HepG2 (cell line): ENCODE results near the gene PROCR. TPM values are rescaled to one million over a fixed set of nuclear protein-coding genes. Genes with fewer than 3 reads are reported as not detected.

Experiments used
- ATAC-seq: fragments of 200-7000 bp; cut with Tn5 transposase; 3 replicates; pipeline ENCODE4 v1.9.1; 2020; ENCODE audit warnings: mild to moderate bottlenecking, moderate library complexity
- BruUV-seq: library from RNA; stranded (reverse); fragments of 400-500 nt; replicated peaks from 2 replicates; lab custom pipeline; 2021; lab: Mats Ljungman, UMichigan
- CTCF ChIA-PET: fragments of 300-600 bp; formaldehyde crosslinking; extraction: SDS; loops from one replicate; lab custom pipeline; 2021; ENCODE audit warnings: low total read pairs, inconsistent platforms, low intra/inter-chr PET ratio; lab: Yijun Ruan, JAX
- POLR2A ChIA-PET: fragments of 350-600 bp; sonication (Branson Sonifier 250); formaldehyde crosslinking; loops from one replicate; lab custom pipeline; 2020; ENCODE audit warnings: antibody characterized with exemption, inconsistent platforms; lab: Yijun Ruan, JAX
- DNase-seq: peaks from one replicate; pipeline ENCODE4 v3.0.0-alpha.2; 2015; ENCODE audit warnings: low spot score
- FAIRE-seq: peaks from 3 replicates; lab custom pipeline; 2011; peaks lifted over from hg19 to GRCh38; lab: Jason Lieb, UNC
- H2AFZ ChIP-seq: one replicate; pipeline ENCODE4 v1.6.1; 2011; ENCODE audit warnings: low read length, inconsistent platforms
- H3K27ac ChIP-seq: fragments of 300-600 bp; 3 replicates; pipeline ENCODE4 v1.8.0; 2011; ENCODE audit warnings: mixed run types, mild to moderate bottlenecking, mixed read lengths, low read length, inconsistent platforms; ENCODE audit not compliant: insufficient read depth; ENCODE audit errors: extremely low read length
- H3K27me3 ChIP-seq, 2 experiments: fragments of 200-600 bp in 1 of 2; 2 replicates in 1 of 2; 3 replicates in 1 of 2; pipeline versions ENCODE4 v1.6.0 to v1.8.0; 2011; ENCODE audit warnings: low read length in 2 of 2, mild to moderate bottlenecking in 2 of 2, moderate library complexity in 2 of 2, inconsistent platforms in 1 of 2; ENCODE audit not compliant: insufficient read depth in 2 of 2, control insufficient read depth in 1 of 2
- H3K36me3 ChIP-seq, 2 experiments: fragments of 200-600 bp in 1 of 2; replicated peaks in 1 of 2; 2 replicates in 1 of 2; 3 replicates in 1 of 2; pipeline versions ENCODE4 v1.5.1 to v1.8.0; 2011; ENCODE audit warnings: low read length in 2 of 2, inconsistent platforms in 1 of 2; ENCODE audit not compliant: insufficient read depth in 2 of 2, control insufficient read depth in 1 of 2
- H3K4me1 ChIP-seq: 2 replicates; pipeline ENCODE4 v1.5.1; 2012; ENCODE audit warnings: low read length, inconsistent platforms; ENCODE audit not compliant: insufficient read depth
- H3K4me2 ChIP-seq: 2 replicates; pipeline ENCODE4 v1.6.0; 2011; ENCODE audit warnings: low read depth, low read length, inconsistent platforms
- H3K4me3 ChIP-seq, 3 experiments: fragments of 200-600 bp in 1 of 3; sonication (generic), shearing (Covaris generic) in 1 of 3; replicated peaks in 1 of 3; 2 replicates each; pipeline ENCODE4 v1.5.1; 2011 to 2016; ENCODE audit warnings: low read length in 3 of 3, inconsistent platforms in 2 of 3, low read depth in 2 of 3, mild to moderate bottlenecking in 2 of 3, control low read depth in 1 of 3, mixed read lengths in 1 of 3; ENCODE audit not compliant: insufficient read depth in 1 of 3
- H3K79me2 ChIP-seq: one replicate; pipeline ENCODE4 v1.6.1; 2011; ENCODE audit warnings: low read length, inconsistent platforms; ENCODE audit not compliant: insufficient read depth
- H3K9ac ChIP-seq: 2 replicates; pipeline ENCODE4 v1.6.0; 2011; ENCODE audit warnings: mild to moderate bottlenecking, low read depth, low read length, inconsistent platforms; ENCODE audit not compliant: insufficient read depth
- H3K9me3 ChIP-seq: 2 replicates; pipeline ENCODE4 v1.5.1; 2012; ENCODE audit warnings: mild to moderate bottlenecking, low read length
- H4K20me1 ChIP-seq: 2 replicates; pipeline ENCODE4 v1.6.0; 2011; ENCODE audit warnings: inconsistent platforms, mild to moderate bottlenecking, low read length, moderate library complexity; ENCODE audit not compliant: insufficient read depth
- CEBPB ChIP-seq: IDR thresholded peaks from 2 replicates; pipeline ENCODE4 v1.6.1; 2011; ENCODE audit warnings: low read depth, low read length, improper control_type of control experiment, borderline replicate concordance
- FLYWCH1 ChIP-seq: sonication (generic); formaldehyde crosslinking; IDR thresholded peaks from 2 replicates; pipeline ENCODE4 v1.8.1; 2023; ENCODE audit warnings: mild to moderate bottlenecking, missing genetic modification reagents
- KLF16 ChIP-seq, 2 experiments: sonication (generic) in 1 of 2; formaldehyde crosslinking in 1 of 2; IDR thresholded peaks; 2 replicates each; pipeline versions ENCODE4 v1.6.1 to v1.8.0; 2016 to 2023; ENCODE audit warnings: missing genetic modification reagents in 2 of 2, missing compliant biosample characterization in 1 of 2
- NRL ChIP-seq: sonication (generic); formaldehyde crosslinking; IDR thresholded peaks from 2 replicates; pipeline ENCODE4 v1.5.0; 2020; ENCODE audit warnings: missing genetic modification reagents, mild to moderate bottlenecking, moderate library complexity, borderline replicate concordance
- PCBP2 ChIP-seq: fragments of 200-400 bp; formaldehyde crosslinking; optimal IDR thresholded peaks from 2 replicates; pipeline ENCODE3; 2018; ENCODE audit warnings: low read length, low read depth; ENCODE audit not compliant: poor library complexity, severe bottlenecking
- RNF2 ChIP-seq: fragments of 450-650 bp; conservative IDR thresholded peaks from 2 replicates; pipeline ENCODE4 v1.6.1; 2016; ENCODE audit warnings: low read depth
- SATB2 ChIP-seq: sonication (generic); formaldehyde crosslinking; IDR thresholded peaks from 2 replicates; pipeline ENCODE4 v1.5.0; 2020; ENCODE audit warnings: missing genetic modification reagents
- TSC22D2 ChIP-seq: sonication (generic); formaldehyde crosslinking; IDR thresholded peaks from 2 replicates; pipeline ENCODE4 v1.5.1; 2020; ENCODE audit warnings: missing genetic modification reagents, mild to moderate bottlenecking, borderline replicate concordance
- ZBTB8A ChIP-seq: sonication (generic); formaldehyde crosslinking; IDR thresholded peaks from 2 replicates; pipeline ENCODE4 v1.4.0; 2020; ENCODE audit warnings: mild to moderate bottlenecking, low read depth, missing genetic modification reagents, borderline replicate concordance
- ZNF510 ChIP-seq: sonication (generic); formaldehyde crosslinking; IDR thresholded peaks from 2 replicates; pipeline ENCODE4 v1.4.0; 2020; ENCODE audit warnings: low read depth, mild to moderate bottlenecking, missing genetic modification reagents
- WGBS: methylation state at CpG from one replicate; pipeline ENCODE4 v1.1.6; 2017; ENCODE audit warnings: low lambda C conversion rate; 5-methylcytosine and 5-hydroxymethylcytosine counted together
- in situ Hi-C: cut with HindIII; loops from 2 replicates; pipeline ENCODE4 v1.10.0; 2017; ENCODE audit warnings: low pct_unique_long_range_greater_than_20kb; ENCODE audit not compliant: extremely low pct_ligation_motif_present
- intact Hi-C: fragments of 100-400 bp; cut with micrococcal nuclease; formaldehyde crosslinking; loops from one replicate; pipeline ENCODE4 v1.10.0; 2022; ENCODE audit not compliant: unreplicated experiment
- polyA plus RNA-seq, 8 experiments: library from polyadenylated mRNA; depleted of rRNA in 3 of 8; stranded (reverse) in 7 of 8; unstranded in 1 of 8; fragments of >200 nt; fragmentation: Illumina TruSeq in 4 of 8; extraction: Trizol in 4 of 8; gene quantifications; 2 replicates each; pipeline versions ENCODE4 v1.2.1 to v1.2.3, GENCODE V29; 2011 to 2016; ENCODE audit warnings: low read depth in 4 of 8, missing spikeins in 1 of 8, mixed read lengths in 1 of 8; ENCODE audit not compliant: insufficient read depth in 1 of 8
- total RNA-seq, 5 experiments: library from RNA; depleted of rRNA; stranded (reverse); fragments of >200 nt; fragmentation: Illumina TruSeq; extraction: Trizol; gene quantifications; 2 replicates each; pipeline ENCODE4 v1.2.3, GENCODE V29; 2016; ENCODE audit warnings: low read depth in 1 of 5
- TF ChIP-seq, protein P1 (sequence below): IDR thresholded peaks from 2 replicates; pipeline ENCODE4 v1.6.1; 2016; ENCODE audit warnings: control low read depth
- TF ChIP-seq, protein P2 (sequence below): sonication (generic); formaldehyde crosslinking; IDR thresholded peaks from 2 replicates; pipeline ENCODE4 v1.4.0; 2020; ENCODE audit warnings: missing genetic modification reagents
- TF ChIP-seq, protein P3 (sequence below): sonication (generic); formaldehyde crosslinking; IDR thresholded peaks from 2 replicates; pipeline ENCODE4 v1.8.0; 2022; ENCODE audit warnings: low read depth, missing genetic modification reagents

Gene PROCR
- total and polyA plus RNA-seq, 2 of the 13 experiments (the other 11 are each of a cell fraction or from before 2014, with no cell fraction given), result 1.4 to 1.7 TPM

DNA sequence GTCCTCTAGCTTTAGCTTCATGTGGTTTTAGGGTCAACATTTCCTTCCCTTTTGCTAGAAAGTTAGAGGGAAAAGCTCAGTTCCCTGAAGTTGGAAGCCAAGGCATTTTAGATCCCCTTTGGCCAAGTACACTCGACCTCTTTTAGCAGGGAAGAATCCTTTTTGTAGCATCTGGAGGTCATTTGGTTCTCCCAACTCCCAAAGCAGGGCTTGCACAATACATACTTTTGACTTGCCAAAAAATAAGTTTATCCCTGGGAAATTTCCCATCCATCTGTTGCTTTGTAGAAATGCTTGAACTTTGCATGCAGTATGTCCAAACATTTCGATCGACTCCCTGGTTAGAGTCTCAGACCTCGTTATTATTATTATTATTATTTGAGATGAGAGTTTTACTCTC is 20.1 kb upstream of the PROCR start:
- CTCF ChIA-PET, result no interaction called here
- H3K4me3 ChIP-seq, result no peak overlapping the region
- FAIRE-seq, result no peak
- no TSS peak for BruUV-seq
- H3K36me3 ChIP-seq, result no peaks in the 10 kb centered on the region
- no peaks in the 10 kb centered on the region; a peak in 1 of 5 replicates for H3K27me3 ChIP-seq
- DNase-seq, result no peak
- in situ Hi-C loops, result no loop called here
- POLR2A ChIA-PET, result no interaction called here
- no peak overlapping the region for H3K4me2 ChIP-seq
- peaks cover 30% of the 10 kb centered on the region for H3K4me1 ChIP-seq
- no peak for ATAC-seq
- WGBS, result 77% methylated on average over 4 of the region's 4 CpGs
- peak; percentile 42; the same call in 1 of the 2 replicates for TF ChIP-seq CEBPB
- TF ChIP-seq KLF16 (CRISPR knock-in tag; IDR thresholded peaks at IDR 0.05), result no peak
- no peak for TF ChIP-seq RNF2
- H3K79me2 ChIP-seq, result no peaks in the 10 kb centered on the region
- intact Hi-C loops, result no loop called here
- no peaks in the 10 kb centered on the region for H3K9me3 ChIP-seq
- no peaks in the 10 kb centered on the region for H4K20me1 ChIP-seq
- no peak overlapping the region for H3K9ac ChIP-seq
- H3K27ac ChIP-seq, result no peak overlapping the region
- H2AFZ ChIP-seq, result no peak overlapping the region

DNA sequence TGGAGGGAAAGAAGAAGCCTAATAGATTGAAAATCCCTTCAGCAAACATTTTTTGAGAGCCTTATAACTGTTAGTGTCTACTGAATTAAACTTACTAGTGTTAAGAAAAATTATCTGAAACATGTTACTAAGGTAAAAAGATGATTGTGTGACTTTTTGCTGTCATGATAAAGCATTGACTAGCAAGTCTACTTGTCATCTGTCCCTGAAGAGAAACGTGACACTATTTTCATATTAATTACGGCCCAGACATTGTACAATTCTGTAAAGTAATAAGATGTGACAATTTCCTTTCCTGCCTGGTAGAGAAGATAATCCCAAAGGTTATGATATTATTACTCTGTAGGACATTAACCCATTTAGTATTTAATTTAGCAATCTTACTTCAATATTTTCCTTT is 15.9 kb upstream of the PROCR start:
- Histone ChIP-seq H3K4me3 (no peak overlapping the region), H2AFZ (no peak overlapping the region), H3K4me2 (no peak overlapping the region), H3K79me2 (no peaks in the 10 kb centered on the region), H3K9me3 (no peaks in the 10 kb centered on the region), H3K4me1 (peaks cover 21% of the 10 kb centered on the region), H3K27ac (peak overlapping the region; percentile 19), H3K9ac (no peak overlapping the region), H3K27me3 (no peaks in the 10 kb centered on the region), H3K36me3 (no peaks in the 10 kb centered on the region), H4K20me1 (no peaks in the 10 kb centered on the region)
- ChIA-PET CTCF (interaction anchor here (0.9 kb wide), 1 partner anchor 52 kb away, joined by 3 read pairs; no protein-coding TSS in a partner anchor), POLR2A (no interaction called here)
- in situ Hi-C loops (no loop called here), intact Hi-C loops (no loop called here)
- BruUV-seq, result no TSS peak
- WGBS, result 93% methylated on average over 2 of the region's 2 CpGs
- ATAC-seq (no peak), DNase-seq (no peak), FAIRE-seq (no peak)
- no peak for TF ChIP-seq NRL
- TF ChIP-seq PCBP2, result no peak
- TF ChIP-seq ZBTB8A (CRISPR knock-in tag), result no peak
- no peak for TF ChIP-seq FLYWCH1 (CRISPR knock-in tag)
- TF ChIP-seq, protein P1, sequence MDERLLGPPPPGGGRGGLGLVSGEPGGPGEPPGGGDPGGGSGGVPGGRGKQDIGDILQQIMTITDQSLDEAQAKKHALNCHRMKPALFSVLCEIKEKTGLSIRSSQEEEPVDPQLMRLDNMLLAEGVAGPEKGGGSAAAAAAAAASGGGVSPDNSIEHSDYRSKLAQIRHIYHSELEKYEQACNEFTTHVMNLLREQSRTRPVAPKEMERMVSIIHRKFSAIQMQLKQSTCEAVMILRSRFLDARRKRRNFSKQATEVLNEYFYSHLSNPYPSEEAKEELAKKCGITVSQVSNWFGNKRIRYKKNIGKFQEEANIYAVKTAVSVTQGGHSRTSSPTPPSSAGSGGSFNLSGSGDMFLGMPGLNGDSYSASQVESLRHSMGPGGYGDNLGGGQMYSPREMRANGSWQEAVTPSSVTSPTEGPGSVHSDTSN (CRISPR knock-in tag), result no peak
- no peak for TF ChIP-seq ZNF510 (CRISPR knock-in tag)
- TF ChIP-seq SATB2 (CRISPR knock-in tag), result no peak
- TF ChIP-seq, protein P2, sequence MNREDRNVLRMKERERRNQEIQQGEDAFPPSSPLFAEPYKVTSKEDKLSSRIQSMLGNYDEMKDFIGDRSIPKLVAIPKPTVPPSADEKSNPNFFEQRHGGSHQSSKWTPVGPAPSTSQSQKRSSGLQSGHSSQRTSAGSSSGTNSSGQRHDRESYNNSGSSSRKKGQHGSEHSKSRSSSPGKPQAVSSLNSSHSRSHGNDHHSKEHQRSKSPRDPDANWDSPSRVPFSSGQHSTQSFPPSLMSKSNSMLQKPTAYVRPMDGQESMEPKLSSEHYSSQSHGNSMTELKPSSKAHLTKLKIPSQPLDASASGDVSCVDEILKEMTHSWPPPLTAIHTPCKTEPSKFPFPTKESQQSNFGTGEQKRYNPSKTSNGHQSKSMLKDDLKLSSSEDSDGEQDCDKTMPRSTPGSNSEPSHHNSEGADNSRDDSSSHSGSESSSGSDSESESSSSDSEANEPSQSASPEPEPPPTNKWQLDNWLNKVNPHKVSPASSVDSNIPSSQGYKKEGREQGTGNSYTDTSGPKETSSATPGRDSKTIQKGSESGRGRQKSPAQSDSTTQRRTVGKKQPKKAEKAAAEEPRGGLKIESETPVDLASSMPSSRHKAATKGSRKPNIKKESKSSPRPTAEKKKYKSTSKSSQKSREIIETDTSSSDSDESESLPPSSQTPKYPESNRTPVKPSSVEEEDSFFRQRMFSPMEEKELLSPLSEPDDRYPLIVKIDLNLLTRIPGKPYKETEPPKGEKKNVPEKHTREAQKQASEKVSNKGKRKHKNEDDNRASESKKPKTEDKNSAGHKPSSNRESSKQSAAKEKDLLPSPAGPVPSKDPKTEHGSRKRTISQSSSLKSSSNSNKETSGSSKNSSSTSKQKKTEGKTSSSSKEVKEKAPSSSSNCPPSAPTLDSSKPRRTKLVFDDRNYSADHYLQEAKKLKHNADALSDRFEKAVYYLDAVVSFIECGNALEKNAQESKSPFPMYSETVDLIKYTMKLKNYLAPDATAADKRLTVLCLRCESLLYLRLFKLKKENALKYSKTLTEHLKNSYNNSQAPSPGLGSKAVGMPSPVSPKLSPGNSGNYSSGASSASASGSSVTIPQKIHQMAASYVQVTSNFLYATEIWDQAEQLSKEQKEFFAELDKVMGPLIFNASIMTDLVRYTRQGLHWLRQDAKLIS (CRISPR knock-in tag), result no peak
- no peak for TF ChIP-seq TSC22D2
- TF ChIP-seq, protein P3, sequence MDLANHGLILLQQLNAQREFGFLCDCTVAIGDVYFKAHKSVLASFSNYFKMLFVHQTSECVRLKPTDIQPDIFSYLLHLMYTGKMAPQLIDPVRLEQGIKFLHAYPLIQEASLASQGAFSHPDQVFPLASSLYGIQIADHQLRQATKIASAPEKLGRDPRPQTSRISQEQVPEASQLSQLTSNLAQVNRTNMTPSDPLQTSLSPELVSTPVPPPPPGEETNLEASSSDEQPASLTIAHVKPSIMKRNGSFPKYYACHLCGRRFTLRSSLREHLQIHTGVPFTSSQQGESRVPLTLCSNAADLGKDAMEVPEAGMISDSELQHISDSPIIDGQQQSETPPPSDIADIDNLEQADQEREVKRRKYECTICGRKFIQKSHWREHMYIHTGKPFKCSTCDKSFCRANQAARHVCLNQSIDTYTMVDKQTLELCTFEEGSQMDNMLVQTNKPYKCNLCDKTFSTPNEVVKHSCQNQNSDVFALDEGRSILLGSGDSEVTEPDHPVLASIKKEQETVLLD (CRISPR knock-in tag), result no peak
